GM12878 (cell line): ENCODE measurements around the gene GAREM1. TPM values are rescaled to one million over a fixed set of nuclear protein-coding genes. Genes with fewer than 3 reads are reported as not detected.

Source experiments
- ATAC-seq: fragments of 200-7000 bp; cut with Tn5 transposase; 3 replicates; pipeline ENCODE4 v1.9.1; 2020; ENCODE audit warnings: mild to moderate bottlenecking, moderate library complexity
- BruUV-seq: library from RNA; stranded (reverse); fragments of 400-500 nt; replicated peaks from 2 replicates; lab custom pipeline; 2021; lab: Mats Ljungman, UMichigan
- CTCF ChIA-PET: fragments of 300-600 bp; sonication (Branson Sonifier 250); formaldehyde crosslinking; extraction: SDS; loops from one replicate; lab custom pipeline; 2021; ENCODE audit warnings: inconsistent platforms; lab: Yijun Ruan, JAX
- POLR2A ChIA-PET: fragments of 350-600 bp; formaldehyde crosslinking; extraction: SDS; loops from one replicate; lab custom pipeline; 2021; ENCODE audit warnings: inconsistent platforms; lab: Charles Lee
- RAD21 ChIA-PET: fragments of 300-600 bp; sonication (Branson Sonifier 250); formaldehyde crosslinking; loops from one replicate; lab custom pipeline; 2023; ENCODE audit warnings: antibody characterized with exemption; ENCODE audit not compliant: unreplicated experiment; lab: Charles Lee
- SMC1A ChIA-PET: fragments of 300-600 bp; sonication (Branson Sonifier 250); formaldehyde crosslinking; loops from one replicate; lab custom pipeline; 2023; ENCODE audit not compliant: unreplicated experiment, uncharacterized antibody; lab: Charles Lee
- DNase-seq: peaks from one replicate; pipeline ENCODE4 v3.0.0-alpha.2; 2011; ENCODE audit warnings: low read depth, low spot score
- FAIRE-seq: peaks from 3 replicates; lab custom pipeline; 2011; peaks lifted over from hg19 to GRCh38; lab: Jason Lieb, UNC
- H2AFZ ChIP-seq: 2 replicates; pipeline ENCODE4 v1.6.0; 2011; ENCODE audit warnings: low read depth, low read length, control low read depth; ENCODE audit not compliant: control insufficient read depth
- H3K27ac ChIP-seq: 2 replicates; pipeline ENCODE4 v1.5.1; 2011; ENCODE audit warnings: control low read depth; ENCODE audit not compliant: control insufficient read depth, insufficient read depth
- H3K27me3 ChIP-seq, 2 experiments: replicated peaks in 1 of 2; 2 replicates each; pipeline versions ENCODE4 v1.6.0 to v1.6.1; 2011; ENCODE audit warnings: low read length in 1 of 2; ENCODE audit not compliant: control insufficient read depth in 2 of 2, insufficient read depth in 2 of 2
- H3K36me3 ChIP-seq, 2 experiments: 2 replicates each; pipeline ENCODE4 v1.5.1; 2011; ENCODE audit warnings: low read length in 1 of 2; ENCODE audit not compliant: control insufficient read depth in 2 of 2, insufficient read depth in 2 of 2
- H3K4me1 ChIP-seq: 2 replicates; pipeline ENCODE4 v1.6.1; 2011; ENCODE audit warnings: mild to moderate bottlenecking, low read length, moderate library complexity, mixed read lengths; ENCODE audit not compliant: control insufficient read depth, insufficient read depth
- H3K4me2 ChIP-seq: 2 replicates; pipeline ENCODE4 v1.6.0; 2011; ENCODE audit warnings: control low read depth; ENCODE audit not compliant: control insufficient read depth, insufficient read depth
- H3K4me3 ChIP-seq: fragments of 200-600 bp; sonication (generic); 2 replicates; pipeline ENCODE4 v1.5.1; 2016
- H3K79me2 ChIP-seq: 2 replicates; pipeline ENCODE4 v1.6.0; 2011; ENCODE audit warnings: low read length; ENCODE audit not compliant: control insufficient read depth, insufficient read depth
- H3K9ac ChIP-seq: 2 replicates; pipeline ENCODE4 v1.8.0; 2011; ENCODE audit warnings: low read length, control low read depth, mixed read lengths; ENCODE audit not compliant: control insufficient read depth, insufficient read depth
- H3K9me3 ChIP-seq: replicated peaks from 3 replicates; pipeline ENCODE4 v1.5.1; 2011; ENCODE audit warnings: mild to moderate bottlenecking, low read length; ENCODE audit not compliant: control insufficient read depth, insufficient read depth
- H4K20me1 ChIP-seq: 2 replicates; pipeline ENCODE4 v1.6.0; 2011; ENCODE audit not compliant: control insufficient read depth, insufficient read depth
- CTCF ChIP-seq, 3 experiments: IDR thresholded peaks in 2 of 3; conservative IDR thresholded peaks in 1 of 3; 2 replicates each; pipeline ENCODE4 v1.5.1; 2011; ENCODE audit warnings: low read depth in 3 of 3, low read length in 3 of 3, mild to moderate bottlenecking in 3 of 3, control low read depth in 2 of 3, moderate library complexity in 2 of 3, inconsistent platforms in 1 of 3, mixed read lengths in 1 of 3; ENCODE audit not compliant: control insufficient read depth in 2 of 3, insufficient read depth in 1 of 3; ENCODE audit errors: extremely low read depth in 1 of 3
- EED ChIP-seq: sonication (generic); IDR thresholded peaks from 2 replicates; pipeline ENCODE4 v1.6.1; 2016; ENCODE audit warnings: antibody characterized with exemption, low read depth
- FOXK2 ChIP-seq: fragments of 450-650 bp; IDR thresholded peaks from 2 replicates; pipeline ENCODE4 v1.6.1; 2017; ENCODE audit warnings: mild to moderate bottlenecking, moderate library complexity
- IKZF1 ChIP-seq: fragments of 450-650 bp; conservative IDR thresholded peaks from 2 replicates; pipeline ENCODE4 v1.6.1; 2017; ENCODE audit warnings: antibody characterized with exemption, mild to moderate bottlenecking
- IRF3 ChIP-seq: fragments of 450-650 bp; IDR thresholded peaks from 2 replicates; pipeline ENCODE4 v1.6.1; 2014; ENCODE audit warnings: mild to moderate bottlenecking
- NBN ChIP-seq: fragments of 450-650 bp; IDR thresholded peaks from 2 replicates; pipeline ENCODE4 v1.6.1; 2016
- NR2C1 ChIP-seq: fragments of 450-650 bp; IDR thresholded peaks from 2 replicates; pipeline ENCODE4 v1.6.1; 2017; ENCODE audit warnings: antibody characterized with exemption, mild to moderate bottlenecking, moderate library complexity
- PAX5 ChIP-seq: IDR thresholded peaks from 2 replicates; pipeline ENCODE4 v1.6.1; 2011; ENCODE audit warnings: low read depth, low read length, borderline replicate concordance
- PKNOX1 ChIP-seq: fragments of 450-650 bp; IDR thresholded peaks from 2 replicates; pipeline ENCODE4 v1.6.1; 2016; ENCODE audit warnings: mild to moderate bottlenecking
- POLR2AphosphoS5 ChIP-seq: IDR thresholded peaks from 2 replicates; pipeline ENCODE4 v1.6.1; 2011; ENCODE audit warnings: mild to moderate bottlenecking, low read length, inconsistent platforms
- RAD21 ChIP-seq: IDR thresholded peaks from 2 replicates; pipeline ENCODE4 v1.6.1; 2011; ENCODE audit warnings: mild to moderate bottlenecking, low read depth, low read length, moderate library complexity; ENCODE audit not compliant: insufficient read depth
- TCF3 ChIP-seq: IDR thresholded peaks from 2 replicates; pipeline ENCODE4 v1.6.1; 2012; ENCODE audit warnings: low read depth, mild to moderate bottlenecking, low read length, borderline replicate concordance; ENCODE audit not compliant: insufficient read depth
- TCF7 ChIP-seq: IDR thresholded peaks from 2 replicates; pipeline ENCODE4 v1.6.1; 2014; ENCODE audit warnings: antibody characterized with exemption, borderline replicate concordance
- USF1 ChIP-seq: IDR thresholded peaks from 2 replicates; pipeline ENCODE4 v1.6.1; 2011; ENCODE audit warnings: borderline replicate concordance, low read depth, mild to moderate bottlenecking, moderate library complexity, mixed read lengths, low read length; ENCODE audit not compliant: insufficient read depth; ENCODE audit errors: extremely low read length
- ZBED1 ChIP-seq: IDR thresholded peaks from 2 replicates; pipeline ENCODE4 v1.6.1; 2016; ENCODE audit warnings: borderline replicate concordance
- ZBTB40 ChIP-seq: fragments of 450-650 bp; IDR thresholded peaks from 2 replicates; pipeline ENCODE4 v1.6.1; 2016; ENCODE audit warnings: mild to moderate bottlenecking, moderate library complexity, borderline replicate concordance
- ZNF622 ChIP-seq: fragments of 450-650 bp; IDR thresholded peaks from 2 replicates; pipeline ENCODE4 v1.6.1; 2017; ENCODE audit warnings: mild to moderate bottlenecking, inconsistent platforms
- WGBS: methylation state at CpG from one replicate; pipeline ENCODE4 v1.1.6; 2016; ENCODE audit warnings: low lambda C conversion rate; ENCODE audit not compliant: insufficient replicate concordance, insufficient coverage; ENCODE audit errors: missing lambda C conversion rate; 5-methylcytosine and 5-hydroxymethylcytosine counted together
- in situ Hi-C: fragments of 300-500 bp; cut with MboI; formaldehyde crosslinking; loops from 9 replicates; pipeline ENCODE4 v1.14.3; 2018; ENCODE audit warnings: mixed read lengths
- intact Hi-C: fragments of 100-400 bp; cut with micrococcal nuclease; formaldehyde crosslinking; loops from one replicate; pipeline ENCODE4 v1.14.2; 2022; ENCODE audit not compliant: unreplicated experiment
- polyA plus RNA-seq, 11 experiments: library from polyadenylated mRNA; depleted of rRNA in 4 of 11; unstranded in 6 of 11; stranded (reverse) in 5 of 11; fragments of >200 nt; fragmentation: Nextera tagmentation in 4 of 11; fragmentation: Illumina TruSeq in 1 of 11; extraction: Ambion mirVana in 4 of 11; extraction: Trizol in 1 of 11; gene quantifications; 1 replicate in 1 of 11; 2 replicates in 10 of 11; pipeline versions ENCODE4 v1.2.1 to v1.2.3, GENCODE V29; 2011 to 2016; ENCODE audit warnings: inconsistent platforms in 2 of 11, missing spikeins in 2 of 11, low read depth in 1 of 11
- total RNA-seq, 4 experiments: library from RNA; depleted of rRNA in 3 of 4; stranded (reverse); fragments of >200 nt in 3 of 4; fragmentation: Illumina TruSeq in 1 of 4; extraction: Trizol in 1 of 4; gene quantifications; 2 replicates each; pipeline versions ENCODE4 v1.2.1 to v1.2.3, GENCODE V29; 2013 to 2021

GAREM1 gene
- total and polyA plus RNA-seq, 10 of the 15 experiments (the other 5 are each of a cell fraction or from before 2014, with no cell fraction given) = 0.05 to 0.29 (median 0.05) TPM; not detected in 7

- H3K36me3 ChIP-seq = no peaks in the 10 kb centered on the region
- no peak overlapping the region for H2AFZ ChIP-seq
- ATAC-seq = no peak
- TF ChIP-seq EED (no peak), NR2C1 (no peak), IKZF1 (no peak), TCF7 (no peak), POLR2AphosphoS5 (no peak), ZNF622 (no peak), TCF3 (no peak), CTCF (IDR thresholded peaks at IDR 0.05 in 2 of 3, conservative IDR thresholded peaks at IDR 0.05 in 1 of 3; ENCODE audit: control insufficient read depth in 2 of 3, extremely low read depth in 1 of 3, insufficient read depth in 1 of 3, low read depth in 3 of 3, low read length in 3 of 3) (no peak), IRF3 (no peak), NBN (no peak), USF1 (no peak), PAX5 (no peak), ZBTB40 (no peak), RAD21 (no peak), PKNOX1 (no peak), FOXK2 (no peak), ZBED1 (no peak)
Measured at GRCh38 chr18:32373505-32373904, 97.2 kb downstream of the GAREM1 start.

More at GRCh38 chr18:32373505-32373904, 97.2 kb downstream of the GAREM1 start:
- ChIA-PET CTCF (interaction anchor here (1.1 kb wide), 1 partner anchor 20 kb away, joined by 3 read pairs; no protein-coding TSS in a partner anchor), RAD21 (no interaction called here), SMC1A (no interaction called here), POLR2A (no interaction called here)
- DNase-seq (no peak), FAIRE-seq (no peak)
- BruUV-seq = no TSS peak
- Histone ChIP-seq H3K4me3 (no peak overlapping the region), H3K9ac (no peak overlapping the region), H3K9me3 (no peaks in the 10 kb centered on the region), H3K4me2 (no peak overlapping the region), H3K4me1 (no peaks in the 10 kb centered on the region), H3K27me3 (no peaks in the 10 kb centered on the region), H3K27ac (no peak overlapping the region), H4K20me1 (no peaks in the 10 kb centered on the region), H3K79me2 (no peaks in the 10 kb centered on the region)
- in situ Hi-C loops = no loop called here
- intact Hi-C loops = no loop called here
- WGBS = 38% methylated on average over 4 of the region's 4 CpGs
